PC-9 (cell line): ENCODE measurements around the gene KCNH2. TPM values are rescaled to one million over a fixed set of nuclear protein-coding genes. Genes with fewer than 3 reads are reported as not detected.

ENCODE experiments used
- BruUV-seq: library from RNA; stranded (reverse); fragments of 400-500 nt; replicated peaks from 2 replicates; lab custom pipeline; 2021; lab: Mats Ljungman, UMichigan
- CTCF ChIA-PET: fragments of 300-600 bp; sonication (Branson Sonifier 250); formaldehyde crosslinking; loops from one replicate; lab custom pipeline; 2022; ENCODE audit warnings: antibody characterized with exemption; lab: Charles Lee
- POLR2A ChIA-PET: fragments of 300-600 bp; sonication (Branson Sonifier 250); formaldehyde crosslinking; loops from one replicate; lab custom pipeline; 2022; ENCODE audit warnings: antibody characterized with exemption; ENCODE audit not compliant: unreplicated experiment; lab: Charles Lee
- DNase-seq, 2 experiments: peaks; one replicate each; pipeline versions ENCODE4 v3.0.0 to v3.0.0-alpha.2; 2015 to 2022; ENCODE audit warnings: mixed read lengths in 1 of 2
- H2AFZ ChIP-seq: fragments of 200-600 bp; sonication (generic); 2 replicates; pipeline ENCODE4 v1.8.1; 2017; ENCODE audit warnings: antibody characterized with exemption
- H3F3A ChIP-seq: fragments of 200-600 bp; sonication (generic); 2 replicates; pipeline ENCODE4 v1.8.1; 2017; ENCODE audit warnings: antibody characterized with exemption, mild to moderate bottlenecking, low read depth; ENCODE audit not compliant: insufficient read depth
- H3K27ac ChIP-seq: fragments of 200-600 bp; sonication (generic); 2 replicates; pipeline ENCODE4 v1.6.1; 2016; ENCODE audit warnings: mixed run types
- H3K27me3 ChIP-seq: fragments of 200-600 bp; sonication (generic); 2 replicates; pipeline ENCODE4 v1.6.1; 2016; ENCODE audit warnings: low read depth, mixed run types; ENCODE audit not compliant: insufficient read depth
- H3K36me3 ChIP-seq: fragments of 200-600 bp; sonication (generic); 2 replicates; pipeline ENCODE4 v1.6.1; 2016; ENCODE audit warnings: low read depth, mixed run types
- H3K4me1 ChIP-seq: fragments of 200-600 bp; sonication (generic); replicated peaks from 2 replicates; pipeline ENCODE4 v1.6.1; 2016; ENCODE audit warnings: mixed run types; ENCODE audit not compliant: insufficient read depth
- H3K4me2 ChIP-seq: fragments of 200-600 bp; sonication (generic); 2 replicates; pipeline ENCODE4 v1.6.1; 2017; ENCODE audit warnings: mixed run types
- H3K4me3 ChIP-seq: fragments of 200-600 bp; sonication (generic); 2 replicates; pipeline ENCODE4 v1.6.1; 2016; ENCODE audit warnings: mixed run types
- H3K79me2 ChIP-seq: fragments of 200-600 bp; sonication (generic); 2 replicates; pipeline ENCODE4 v1.6.1; 2017; ENCODE audit warnings: low read depth, mixed run types
- H3K9me2 ChIP-seq: fragments of 200-600 bp; sonication (generic); 2 replicates; pipeline ENCODE4 v1.8.1; 2017; ENCODE audit warnings: mild to moderate bottlenecking; ENCODE audit not compliant: insufficient read depth
- H3K9me3 ChIP-seq: fragments of 200-600 bp; sonication (generic); 2 replicates; pipeline ENCODE4 v1.8.1; 2016; ENCODE audit warnings: low read depth; ENCODE audit not compliant: insufficient read depth
- H4K20me1 ChIP-seq: fragments of 200-600 bp; sonication (generic); 2 replicates; pipeline ENCODE4 v1.8.1; 2017; ENCODE audit not compliant: insufficient read depth
- EZH2 ChIP-seq: fragments of 200-600 bp; sonication (generic); IDR thresholded peaks from 2 replicates; pipeline ENCODE4 v1.8.0; 2017; ENCODE audit warnings: antibody characterized with exemption, low read depth
- intact Hi-C: fragments of 100-400 bp; cut with micrococcal nuclease; formaldehyde crosslinking; loops from one replicate; pipeline ENCODE4 v1.10.0; 2022; ENCODE audit not compliant: unreplicated experiment
- total RNA-seq: library from RNA; stranded (reverse); gene quantifications from 2 replicates; pipeline ENCODE4 v1.2.3, GENCODE V29; 2021
- TF ChIP-seq, protein P1 (sequence below): fragments of 200-600 bp; sonication (generic); conservative IDR thresholded peaks from 2 replicates; pipeline ENCODE4 v1.6.1; 2017; ENCODE audit warnings: mixed run types, antibody characterized with exemption, mild to moderate bottlenecking, moderate library complexity

Gene KCNH2
- total RNA-seq, 1 experiment from 2014 or later: 1.5 TPM

DNA sequence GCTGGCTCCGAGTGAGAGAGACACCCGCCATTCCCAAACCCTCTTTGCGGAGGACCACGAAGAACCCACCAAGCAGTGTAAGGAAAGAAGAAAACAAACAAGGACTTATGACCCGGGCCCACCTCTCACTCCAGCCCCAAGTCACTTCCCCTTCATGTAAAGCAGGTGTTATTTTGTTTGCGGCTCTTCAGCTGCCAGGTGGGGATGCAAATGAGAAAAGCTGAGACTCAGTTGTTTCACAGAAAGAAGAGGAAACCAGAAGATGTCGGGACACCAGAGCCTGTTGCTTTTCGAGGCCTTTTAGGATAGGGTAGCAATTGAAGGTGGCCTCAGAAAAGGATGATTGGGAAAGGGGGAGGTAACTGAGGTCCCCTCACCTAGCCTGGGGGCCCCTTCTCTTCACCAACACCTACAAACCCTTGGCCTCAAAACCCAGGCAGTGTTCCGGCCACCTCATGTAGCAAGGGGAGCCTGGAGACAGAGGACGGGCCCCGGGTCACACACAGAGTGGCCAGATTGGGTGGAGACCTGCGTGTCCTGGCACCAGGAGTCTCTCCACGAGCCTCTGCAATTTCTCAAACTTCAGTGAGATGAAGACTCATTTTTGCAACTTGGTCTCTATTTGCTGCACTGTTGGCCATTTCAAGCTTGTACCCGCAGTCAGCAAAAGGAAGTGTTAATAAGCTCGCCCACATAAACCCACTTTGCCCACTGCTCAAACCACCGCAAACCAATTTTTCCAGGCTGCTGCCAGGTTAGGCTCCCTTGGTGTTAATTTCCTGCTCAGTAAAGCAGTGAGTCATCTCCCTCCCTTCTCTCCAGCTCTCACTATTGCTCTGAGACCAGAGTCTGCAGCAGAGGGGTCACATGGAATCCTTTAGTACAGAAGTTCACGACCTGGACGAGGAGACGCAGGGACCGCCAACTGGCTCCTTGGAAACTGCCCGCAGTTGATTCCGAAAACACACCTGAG lies 80.3 kb downstream of the KCNH2 start:
- BruUV-seq: no TSS peak

DNA sequence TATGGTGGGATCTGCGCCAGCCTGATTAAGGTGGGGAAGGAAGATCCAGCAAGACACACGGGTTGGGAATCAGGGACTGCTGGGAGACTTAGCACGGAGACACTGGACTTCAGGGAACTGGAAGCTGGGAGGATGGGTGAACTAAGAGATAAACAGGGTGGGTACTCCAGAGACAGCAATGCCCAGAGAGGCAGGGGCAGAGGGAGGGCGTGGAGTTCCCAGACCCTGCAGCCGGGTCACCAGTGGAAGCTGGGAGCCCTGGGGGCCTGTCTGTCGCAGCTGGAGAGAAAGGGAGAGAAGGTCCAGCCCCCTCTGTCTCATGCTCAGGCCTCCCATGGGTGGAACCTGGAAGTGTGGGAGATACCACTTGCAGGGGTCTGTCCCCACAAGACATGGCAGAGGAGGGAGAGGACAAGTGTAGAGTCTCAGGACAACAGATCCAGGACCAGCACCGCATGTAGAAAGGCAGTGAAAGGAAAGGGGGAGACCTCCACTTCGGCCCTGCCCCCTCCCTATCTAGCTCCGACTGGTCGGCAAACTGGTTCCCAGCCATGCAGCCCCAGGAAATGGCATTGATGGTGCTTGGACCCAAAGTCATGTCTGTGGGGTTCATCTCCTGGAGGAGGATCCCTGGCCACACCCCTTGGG lies 81.4 kb downstream of the KCNH2 start:
- no TSS peak for BruUV-seq
- CTCF ChIA-PET: interaction anchor here (0.6 to 0.7 kb wide), 2 partner anchors 111 to 156 kb away, joined by 3 read pairs; no protein-coding TSS in a partner anchor
- H3K79me2 ChIP-seq: no peaks in the 10 kb centered on the region
- TF ChIP-seq, protein P1, sequence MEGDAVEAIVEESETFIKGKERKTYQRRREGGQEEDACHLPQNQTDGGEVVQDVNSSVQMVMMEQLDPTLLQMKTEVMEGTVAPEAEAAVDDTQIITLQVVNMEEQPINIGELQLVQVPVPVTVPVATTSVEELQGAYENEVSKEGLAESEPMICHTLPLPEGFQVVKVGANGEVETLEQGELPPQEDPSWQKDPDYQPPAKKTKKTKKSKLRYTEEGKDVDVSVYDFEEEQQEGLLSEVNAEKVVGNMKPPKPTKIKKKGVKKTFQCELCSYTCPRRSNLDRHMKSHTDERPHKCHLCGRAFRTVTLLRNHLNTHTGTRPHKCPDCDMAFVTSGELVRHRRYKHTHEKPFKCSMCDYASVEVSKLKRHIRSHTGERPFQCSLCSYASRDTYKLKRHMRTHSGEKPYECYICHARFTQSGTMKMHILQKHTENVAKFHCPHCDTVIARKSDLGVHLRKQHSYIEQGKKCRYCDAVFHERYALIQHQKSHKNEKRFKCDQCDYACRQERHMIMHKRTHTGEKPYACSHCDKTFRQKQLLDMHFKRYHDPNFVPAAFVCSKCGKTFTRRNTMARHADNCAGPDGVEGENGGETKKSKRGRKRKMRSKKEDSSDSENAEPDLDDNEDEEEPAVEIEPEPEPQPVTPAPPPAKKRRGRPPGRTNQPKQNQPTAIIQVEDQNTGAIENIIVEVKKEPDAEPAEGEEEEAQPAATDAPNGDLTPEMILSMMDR: no peak
- no peak for TF ChIP-seq EZH2
- no peaks in the 10 kb centered on the region for H3K9me2 ChIP-seq
- H3K4me2 ChIP-seq: no peak overlapping the region
- H3K4me3 ChIP-seq: no peak overlapping the region
- H3K27ac ChIP-seq: no peak overlapping the region
- no peak overlapping the region for H2AFZ ChIP-seq
- no peaks in the 10 kb centered on the region for H4K20me1 ChIP-seq
- peaks cover 33% of the 10 kb centered on the region for H3K27me3 ChIP-seq
- H3K9me3 ChIP-seq: peaks cover 8% of the 10 kb centered on the region; the same call in 1 of the 2 replicates
- no peaks in the 10 kb centered on the region for H3K4me1 ChIP-seq
- POLR2A ChIA-PET: no interaction called here
- DNase-seq: no peak
- intact Hi-C loops: no loop called here
- no peaks in the 10 kb centered on the region for H3K36me3 ChIP-seq
- H3F3A ChIP-seq: no peaks in the 10 kb centered on the region

More for the DNA sequence above, 80.3 kb downstream of the KCNH2 start:
- POLR2A ChIA-PET: no interaction called here
- no peaks in the 10 kb centered on the region for H3K79me2 ChIP-seq
- H2AFZ ChIP-seq: no peak overlapping the region
- no peaks in the 10 kb centered on the region for H3K4me1 ChIP-seq
- no peaks in the 10 kb centered on the region for H4K20me1 ChIP-seq
- no peaks in the 10 kb centered on the region for H3F3A ChIP-seq
- peaks cover 33% of the 10 kb centered on the region for H3K27me3 ChIP-seq
- H3K9me3 ChIP-seq: peaks cover 7% of the 10 kb centered on the region; the same call in 1 of the 2 replicates
- no peaks in the 10 kb centered on the region for H3K36me3 ChIP-seq
- H3K4me2 ChIP-seq: no peak overlapping the region
- CTCF ChIA-PET: interaction anchor here (0.6 to 1.3 kb wide), 8 partner anchors 14 to 155 kb away, joined by 3 to 5 read pairs (median 4); no protein-coding TSS in a partner anchor
- TF ChIP-seq EZH2: no peak
- TF ChIP-seq, protein P1: no peak
- no peak for DNase-seq
- no peak overlapping the region for H3K27ac ChIP-seq
- intact Hi-C loops: loop anchor here (1.0 to 2.0 kb wide), 7 partner anchors 20 to 275 kb away; no protein-coding TSS in a partner anchor
- no peaks in the 10 kb centered on the region for H3K9me2 ChIP-seq
- H3K4me3 ChIP-seq: no peak overlapping the region

DNA sequence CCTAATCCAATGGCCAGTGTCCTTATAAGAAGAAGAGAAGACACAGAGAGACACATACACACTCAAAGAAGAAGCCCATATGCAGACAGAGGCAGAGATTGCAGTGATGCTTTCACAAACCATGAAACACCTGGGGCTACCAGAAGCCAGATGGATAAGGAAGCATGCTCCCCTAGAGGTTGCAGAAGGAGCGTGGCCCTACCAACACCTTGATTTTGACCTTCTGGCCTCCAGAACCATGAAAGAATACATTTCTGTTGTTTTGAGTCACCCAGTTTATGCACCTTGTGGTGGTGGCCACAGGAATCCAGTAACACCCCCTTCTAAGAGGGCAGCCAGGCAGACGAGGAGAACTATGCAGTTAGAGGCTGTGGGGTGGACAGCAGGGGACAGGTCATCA lies 82.3 kb downstream of the KCNH2 start:
- H3K4me2 ChIP-seq: no peak overlapping the region
- POLR2A ChIA-PET: no interaction called here
- no TSS peak for BruUV-seq
- H3K27ac ChIP-seq: no peak overlapping the region
- peak; percentile 60 for DNase-seq
- H3K79me2 ChIP-seq: no peaks in the 10 kb centered on the region
- H3K27me3 ChIP-seq: peaks cover 33% of the 10 kb centered on the region
- no peaks in the 10 kb centered on the region for H3K36me3 ChIP-seq
- no peak overlapping the region for H3K4me3 ChIP-seq
- H4K20me1 ChIP-seq: no peaks in the 10 kb centered on the region
- intact Hi-C loops: no loop called here
- H3K9me3 ChIP-seq: peaks cover 8% of the 10 kb centered on the region; the same call in 1 of the 2 replicates
- TF ChIP-seq, protein P1: no peak
- TF ChIP-seq EZH2: no peak
- no peaks in the 10 kb centered on the region for H3K4me1 ChIP-seq
- no peaks in the 10 kb centered on the region for H3K9me2 ChIP-seq
- no peak overlapping the region for H2AFZ ChIP-seq
- CTCF ChIA-PET: no interaction called here
- no peaks in the 10 kb centered on the region for H3F3A ChIP-seq

Other genes with a start within 250 kb of the KCNH2 start
- gene GIMAP5, start 240.9 kb downstream of the KCNH2 start, total RNA-seq: not detected in 2 replicates
- gene TMEM176B, start 178.0 kb downstream of the KCNH2 start, total RNA-seq: 1.9 and 2.3 TPM in 2 replicates
- not detected in 2 replicates for gene TMEM176A, start 177.6 kb downstream of the KCNH2 start, total RNA-seq
- 11.4 and 13.1 TPM in 2 replicates for gene AOC1, start 125.8 kb downstream of the KCNH2 start, total RNA-seq
- gene NOS3, start 12.7 kb upstream of the KCNH2 start, total RNA-seq: 1.8 and 3.2 TPM in 2 replicates
- 9.7 and 13.7 TPM in 2 replicates for gene ATG9B, start 46.2 kb upstream of the KCNH2 start, total RNA-seq
- gene ABCB8, start 50.1 kb upstream of the KCNH2 start, total RNA-seq: 51.8 and 61.9 TPM in 2 replicates
- 7.6 and 10.5 TPM in 2 replicates for gene ASIC3, start 70.2 kb upstream of the KCNH2 start, total RNA-seq
- 45.7 and 58.4 TPM in 2 replicates for gene CDK5, start 79.6 kb upstream of the KCNH2 start, total RNA-seq
- 199 and 245 TPM in 2 replicates for gene SLC4A2, start 81.3 kb upstream of the KCNH2 start, total RNA-seq
- gene FASTK, start 102.5 kb upstream of the KCNH2 start, total RNA-seq: 104 and 126 TPM in 2 replicates
- 87.8 and 99.3 TPM in 2 replicates for gene TMUB1, start 105.2 kb upstream of the KCNH2 start, total RNA-seq
- 103 TPM in 2 replicates for gene AGAP3, start 108.2 kb upstream of the KCNH2 start, total RNA-seq
- gene GBX1, start 189.4 kb upstream of the KCNH2 start, total RNA-seq: not detected in 2 replicates
- gene ASB10, start 208.9 kb upstream of the KCNH2 start, total RNA-seq: not detected in 2 replicates
- not detected in 2 replicates for gene H2BK1, start 232.2 kb upstream of the KCNH2 start, total RNA-seq
- 45.8 and 49.4 TPM in 2 replicates for gene ABCF2, start 248.9 kb upstream of the KCNH2 start, total RNA-seq